ENCODE measurements around the gene ASAP3.
A peak's percentile ranks its signal among the peaks of the same experiment; 100 is the strongest.

The ASAP3 gene

GRCh38 chr1:23483321-23484252 is at the start of gene ASAP3:
Gene ASAP3, minus strand, starts transcription at chr1:23484179. Its CDS starts 46 bp downstream, at chr1:23484133.
- ChIA-PET POLR2A (no interaction called here), CTCF (interaction anchor here (0.9 to 7.2 kb wide), 10 partner anchors 11 to 326 kb away, joined by 3 to 74 read pairs (median 4); partner anchors contain the start of gene HTR1D)
- TF ChIP-seq CTCF (IDR thresholded peaks at IDR 0.05; ENCODE audit: control extremely low read depth, extremely low read depth, low read depth, missing control alignments) = peak; percentile 4
- no peak for DNase-seq (ENCODE audit: extremely low spot score)

GRCh38 chr1:23533246-23534023 is 49.5 kb upstream of the ASAP3 start:
- DNase-seq (ENCODE audit: extremely low spot score) = no peak
- no peak for TF ChIP-seq CTCF (IDR thresholded peaks at IDR 0.05; ENCODE audit: control extremely low read depth, extremely low read depth, low read depth, missing control alignments)
- POLR2A ChIA-PET = no interaction called here
- CTCF ChIA-PET = interaction anchor here (0.9 to 28.7 kb wide), 5 partner anchors 12 to 104 kb away, joined by 3 to 508 read pairs (median 4); no protein-coding TSS in a partner anchor

- ChIA-PET CTCF (interaction anchor here (0.9 to 28.7 kb wide), 9 partner anchors 7 to 125 kb away, joined by 3 to 508 read pairs (median 11); no protein-coding TSS in a partner anchor), POLR2A (no interaction called here)
- no peak for TF ChIP-seq CTCF (IDR thresholded peaks at IDR 0.05; ENCODE audit: control extremely low read depth, extremely low read depth, low read depth, missing control alignments)
- no peak for DNase-seq (ENCODE audit: extremely low spot score)
Observed at GRCh38 chr1:23531562-23532094, 47.6 kb upstream of the ASAP3 start.

GRCh38 chr1:23530747-23531561 is 47.0 kb upstream of the ASAP3 start, which contains the start of gene E2F2:
Gene E2F2, minus strand, starts transcription at chr1:23531233. Its CDS starts 440 bp downstream, at chr1:23530793.
- POLR2A ChIA-PET = no interaction called here
- CTCF ChIA-PET = interaction anchor here (1.3 to 28.7 kb wide), 9 partner anchors 8 to 121 kb away, joined by 3 to 508 read pairs (median 20); no protein-coding TSS in a partner anchor

GRCh38 chr1:23530087-23530746 is 46.2 kb upstream of the ASAP3 start:
- DNase-seq (ENCODE audit: extremely low spot score) = no peak
- no peak for TF ChIP-seq CTCF (IDR thresholded peaks at IDR 0.05; ENCODE audit: control extremely low read depth, extremely low read depth, low read depth, missing control alignments)
- CTCF ChIA-PET = interaction anchor here (1.5 to 28.7 kb wide), 7 partner anchors 8 to 108 kb away, joined by 4 to 508 read pairs (median 27); no protein-coding TSS in a partner anchor
- POLR2A ChIA-PET = no interaction called here

More at GRCh38 chr1:23530747-23531561, 47.0 kb upstream of the ASAP3 start, which contains the start of gene E2F2:
- peak; percentile 96 for DNase-seq (ENCODE audit: extremely low spot score)
- TF ChIP-seq CTCF (IDR thresholded peaks at IDR 0.05; ENCODE audit: control extremely low read depth, extremely low read depth, low read depth, missing control alignments) = peak; percentile 42
